GM10248 (cell line): ENCODE measurements around the gene STAT1.

Source experiments
- CTCF ChIA-PET: fragments of 300-600 bp; sonication (Branson Sonifier 250); formaldehyde crosslinking; extraction: SDS; loops from one replicate; lab custom pipeline; 2021; ENCODE audit warnings: antibody characterized with exemption; lab: Yijun Ruan, JAX
- POLR2A ChIA-PET: fragments of 350-650 bp; sonication (Branson Sonifier 250); formaldehyde crosslinking; extraction: SDS; loops from one replicate; lab custom pipeline; 2020; ENCODE audit warnings: antibody characterized with exemption; lab: Yijun Ruan, JAX
- DNase-seq: peaks from one replicate; pipeline ENCODE4 v3.0.0; 2012; ENCODE audit errors: extremely low spot score
- CTCF ChIP-seq: IDR thresholded peaks from 2 replicates; pipeline ENCODE4 v1.5.1; 2012; ENCODE audit warnings: mild to moderate bottlenecking, low read depth; ENCODE audit errors: extremely low read depth, missing control alignments, control extremely low read depth

STAT1 gene

GRCh38 chr2:191012346-191012745, 1.6 kb downstream of the STAT1 start:
- DNase-seq = no peak
- ChIA-PET POLR2A (interaction anchor here (0.5 to 0.9 kb wide), 4 partner anchors 17 to 665 kb away, joined by 3 to 4 read pairs (median 3); no protein-coding TSS in a partner anchor), CTCF (interaction anchor here (0.7 to 1.8 kb wide), 4 partner anchors 12 to 729 kb away, joined by 3 to 5 read pairs (median 4); no protein-coding TSS in a partner anchor)
- no peak for TF ChIP-seq CTCF

- ChIA-PET CTCF (interaction anchor here (1.0 to 1.3 kb wide), 2 partner anchors 19 to 161 kb away, joined by 3 to 5 read pairs; no protein-coding TSS in a partner anchor), POLR2A (interaction anchor here (0.9 kb wide), 1 partner anchor 16 kb away, joined by 3 read pairs; no protein-coding TSS in a partner anchor)
- no peak for TF ChIP-seq CTCF
- no peak for DNase-seq
Measured at GRCh38 chr2:191010887-191011885, 2.8 kb downstream of the STAT1 start.

GRCh38 chr2:191009541-191010374, 4.2 kb downstream of the STAT1 start:
- DNase-seq = no peak
- no peak for TF ChIP-seq CTCF
- CTCF ChIA-PET = no interaction called here
- POLR2A ChIA-PET = no interaction called here

GRCh38 chr2:191008286-191008685, 5.7 kb downstream of the STAT1 start:
- no peak for TF ChIP-seq CTCF
- ChIA-PET POLR2A (no interaction called here), CTCF (interaction anchor here (1.3 kb wide), 1 partner anchor 61 kb away, joined by 3 read pairs; no protein-coding TSS in a partner anchor)
- no peak for DNase-seq

- ChIA-PET POLR2A (no interaction called here), CTCF (interaction anchor here (1.3 kb wide), 1 partner anchor 60 kb away, joined by 3 read pairs; no protein-coding TSS in a partner anchor)
- TF ChIP-seq CTCF = no peak
- DNase-seq = no peak
Measured at GRCh38 chr2:191006997-191007783, 6.8 kb downstream of the STAT1 start.
